Natural killer cell treated with Interleukin-12 subunit alpha and Interleukin-12 subunit beta and Interleukin-15 and Interleukin-18, amount 100 ng/mL, for 72 hours (primary cell): ENCODE data around the gene OGG1. TPM values are rescaled to one million over a fixed set of nuclear protein-coding genes. Genes with fewer than 3 reads are reported as not detected.

Experiments
- ATAC-seq, 2 donors: fragments of 150-1000 bp; cut with Tn5 transposase in 1 of 2; sonication (Bioruptor Pico), chemical (Tn5 transposase) in 1 of 2; 2 replicates each; pipeline ENCODE4 v1.10.0; 2021
- DNase-seq: peaks from one replicate; pipeline ENCODE4 v3.0.0; 2022; ENCODE audit warnings: low spot score
- H3K27ac Mint-ChIP-seq, 2 donors: 1 replicate in 1 of 2; 2 replicates in 1 of 2; pipeline ENCODE4 v1.8.0; 2022; ENCODE audit warnings: mixed read lengths in 2 of 2, mild to moderate bottlenecking in 1 of 2, moderate library complexity in 1 of 2
- H3K27me3 Mint-ChIP-seq, 2 donors: 1 replicate in 1 of 2; 2 replicates in 1 of 2; pipeline ENCODE4 v1.8.0; 2022; ENCODE audit warnings: mixed read lengths in 2 of 2
- H3K36me3 Mint-ChIP-seq: one replicate; pipeline ENCODE4 v1.8.0; 2022; ENCODE audit warnings: mixed read lengths
- H3K4me1 Mint-ChIP-seq, 2 donors: 1 replicate in 1 of 2; 2 replicates in 1 of 2; pipeline ENCODE4 v1.8.0; 2022; ENCODE audit warnings: low read depth in 2 of 2, mixed read lengths in 2 of 2, mild to moderate bottlenecking in 1 of 2
- H3K4me3 Mint-ChIP-seq: one replicate; pipeline ENCODE4 v1.8.0; 2022; ENCODE audit warnings: mixed read lengths
- H3K9me3 Mint-ChIP-seq: 2 replicates; pipeline ENCODE4 v1.8.0; 2022; ENCODE audit warnings: mixed read lengths
- total RNA-seq, 2 donors: library from RNA; stranded (reverse); gene quantifications; one replicate each; pipeline ENCODE4 v1.2.3, GENCODE V29; 2022

Gene OGG1
- total RNA-seq, 2 donors from 2014 or later: 35.9 to 42.5 TPM

- Mint-ChIP-seq H3K9me3 (no peaks in the 10 kb centered on the region), H3K4me3 (peak overlapping the region; percentile 51), H3K4me1 (peaks cover 53% of the 10 kb centered on the region in 2 donors), H3K36me3 (peaks cover 12% of the 10 kb centered on the region), H3K27me3 (no peaks in the 10 kb centered on the region), H3K27ac (peak overlapping the region; percentile 93 to 99)
- DNase-seq (peak; percentile 68), ATAC-seq (peak; percentile 77 to 81)
These were observed 28.7 kb downstream of the OGG1 start for GRCh38 chr3:9778143-9779074.

GRCh38 chr3:9779075-9779593, 29.4 kb downstream of the OGG1 start:
- no peak for DNase-seq
- peaks cover 53% of the 10 kb centered on the region in 2 donors for H3K4me1 Mint-ChIP-seq
- no peaks in the 10 kb centered on the region for H3K27me3 Mint-ChIP-seq
- H3K36me3 Mint-ChIP-seq: peaks cover 12% of the 10 kb centered on the region
- ATAC-seq: no peak
- H3K4me3 Mint-ChIP-seq: peak overlapping the region; percentile 59
- peak overlapping the region; percentile 93 to 99 for H3K27ac Mint-ChIP-seq
- no peaks in the 10 kb centered on the region for H3K9me3 Mint-ChIP-seq

GRCh38 chr3:9779721-9780457, 30.1 kb downstream of the OGG1 start:
- no peaks in the 10 kb centered on the region for H3K27me3 Mint-ChIP-seq
- peak overlapping the region; percentile 59 for H3K4me3 Mint-ChIP-seq
- no peaks in the 10 kb centered on the region for H3K9me3 Mint-ChIP-seq
- ATAC-seq (peak; percentile 82 to 85), DNase-seq (peak; percentile 76)
- peaks cover 13% of the 10 kb centered on the region for H3K36me3 Mint-ChIP-seq
- peaks cover 53% of the 10 kb centered on the region in 2 donors for H3K4me1 Mint-ChIP-seq
- H3K27ac Mint-ChIP-seq: peak overlapping the region; percentile 93 to 99

GRCh38 chr3:9780458-9780812, 30.7 kb downstream of the OGG1 start:
- no peaks in the 10 kb centered on the region for H3K27me3 Mint-ChIP-seq
- no peak for DNase-seq
- no peaks in the 10 kb centered on the region for H3K9me3 Mint-ChIP-seq
- peaks cover 53 to 55% of the 10 kb centered on the region in 2 donors for H3K4me1 Mint-ChIP-seq
- peaks cover 18% of the 10 kb centered on the region for H3K36me3 Mint-ChIP-seq
- peak overlapping the region; percentile 59 for H3K4me3 Mint-ChIP-seq
- H3K27ac Mint-ChIP-seq: peak overlapping the region; percentile 93 to 99
- peak; percentile 14 to 25 for ATAC-seq

- DNase-seq (no peak), ATAC-seq (no peak)
- no peaks in the 10 kb centered on the region for H3K9me3 Mint-ChIP-seq
- peak overlapping the region; percentile 59 for H3K4me3 Mint-ChIP-seq
- H3K36me3 Mint-ChIP-seq: peaks cover 21% of the 10 kb centered on the region
- H3K27ac Mint-ChIP-seq: peak overlapping the region; percentile 93 to 99
- H3K27me3 Mint-ChIP-seq: no peaks in the 10 kb centered on the region
- H3K4me1 Mint-ChIP-seq: peaks cover 53 to 57% of the 10 kb centered on the region in 2 donors
These were observed 31.2 kb downstream of the OGG1 start for GRCh38 chr3:9780910-9781309.

GRCh38 chr3:9781551-9781950, 31.8 kb downstream of the OGG1 start:
- DNase-seq: no peak
- Mint-ChIP-seq H3K27ac (peak overlapping the region; percentile 93 to 99), H3K36me3 (peaks cover 21% of the 10 kb centered on the region), H3K4me3 (peak overlapping the region; percentile 13), H3K9me3 (no peaks in the 10 kb centered on the region), H3K4me1 (peaks cover 53 to 61% of the 10 kb centered on the region in 2 donors), H3K27me3 (no peaks in the 10 kb centered on the region)
- no peak for ATAC-seq

- Mint-ChIP-seq H3K36me3 (peaks cover 21% of the 10 kb centered on the region), H3K9me3 (no peaks in the 10 kb centered on the region), H3K4me3 (peak overlapping the region; percentile 15), H3K4me1 (peaks cover 53 to 58% of the 10 kb centered on the region in 2 donors), H3K27ac (peak overlapping the region; percentile 93 to 99), H3K27me3 (no peaks in the 10 kb centered on the region)
- no peak for ATAC-seq
- DNase-seq: no peak
These were observed 32.3 kb downstream of the OGG1 start for GRCh38 chr3:9781978-9782603.

- Mint-ChIP-seq H3K9me3 (no peaks in the 10 kb centered on the region), H3K27me3 (no peaks in the 10 kb centered on the region), H3K27ac (peak overlapping the region; percentile 93 to 99), H3K4me3 (no peak overlapping the region), H3K36me3 (peaks cover 26% of the 10 kb centered on the region), H3K4me1 (peaks cover 55 to 57% of the 10 kb centered on the region in 2 donors)
- ATAC-seq: no peak
- no peak for DNase-seq
These were observed 33.0 kb downstream of the OGG1 start for GRCh38 chr3:9782770-9783169.

GRCh38 chr3:9783954-9784353, 34.2 kb downstream of the OGG1 start:
- DNase-seq: no peak
- H3K4me3 Mint-ChIP-seq: no peak overlapping the region
- ATAC-seq: no peak
- peaks cover 44 to 46% of the 10 kb centered on the region in 2 donors for H3K4me1 Mint-ChIP-seq
- no peaks in the 10 kb centered on the region for H3K9me3 Mint-ChIP-seq
- no peak overlapping the region for H3K27ac Mint-ChIP-seq
- peaks cover 28% of the 10 kb centered on the region for H3K36me3 Mint-ChIP-seq
- H3K27me3 Mint-ChIP-seq: no peaks in the 10 kb centered on the region

GRCh38 chr3:9784965-9785364, 35.2 kb downstream of the OGG1 start:
- ATAC-seq (no peak), DNase-seq (no peak)
- Mint-ChIP-seq H3K27ac (no peak overlapping the region), H3K9me3 (no peaks in the 10 kb centered on the region), H3K4me1 (peaks cover 36 to 45% of the 10 kb centered on the region in 2 donors), H3K4me3 (no peak overlapping the region), H3K27me3 (no peaks in the 10 kb centered on the region), H3K36me3 (peaks cover 30% of the 10 kb centered on the region)

GRCh38 chr3:9785602-9786001, 35.9 kb downstream of the OGG1 start:
- Mint-ChIP-seq H3K9me3 (no peaks in the 10 kb centered on the region), H3K36me3 (peaks cover 37% of the 10 kb centered on the region), H3K27me3 (no peaks in the 10 kb centered on the region), H3K4me3 (no peak overlapping the region), H3K27ac (no peak overlapping the region), H3K4me1 (peaks cover 36 to 44% of the 10 kb centered on the region in 2 donors)
- ATAC-seq (no peak), DNase-seq (no peak)

GRCh38 chr3:9786209-9786739, 36.5 kb downstream of the OGG1 start:
- H3K36me3 Mint-ChIP-seq: peaks cover 37% of the 10 kb centered on the region
- H3K27me3 Mint-ChIP-seq: no peaks in the 10 kb centered on the region

More at GRCh38 chr3:9786209-9786739, 36.5 kb downstream of the OGG1 start:
- DNase-seq (no peak), ATAC-seq (no peak)
- Mint-ChIP-seq H3K27ac (no peak overlapping the region), H3K4me3 (no peak overlapping the region), H3K9me3 (no peaks in the 10 kb centered on the region), H3K4me1 (peaks cover 36 to 43% of the 10 kb centered on the region in 2 donors)
